ENCODE data around the gene FTO. TPM values are rescaled to one million over a fixed set of nuclear protein-coding genes. Genes with fewer than 3 reads are reported as not detected.
"Not testable (repeated sequence)": the region's sequence is repeated elsewhere in the genome, so short reads cannot be mapped to it uniquely, and the experiment has no call there.

FTO gene
- total and polyA plus RNA-seq, 5 experiments from 2014 or later = 51.2 to 91.9 (median 70.2) TPM

GRCh38 chr16:53846549-53846948 is 142.6 kb downstream of the FTO start:
- not testable (repeated sequence) for H3K9me3 Mint-ChIP-seq
- POLR2A ChIA-PET = interaction anchor here (0.6 kb wide), 2 partner anchors 28 to 49 kb away, joined by 3 to 4 read pairs; no protein-coding TSS in a partner anchor
- H3K36me3 Mint-ChIP-seq = peaks cover 0 to 40% (median 12%) of the 10 kb centered on the region in 3 donors

GRCh38 chr16:53846971-53847370 is 143.0 kb downstream of the FTO start:
- POLR2A ChIA-PET = interaction anchor here (0.6 kb wide), 1 partner anchor 49 kb away, joined by 3 read pairs; no protein-coding TSS in a partner anchor
- ATAC-seq (no peak), DNase-seq (no peak)
- no peaks in the 10 kb centered on the region for H3K27me3 Mint-ChIP-seq
- H3K4me1 Mint-ChIP-seq = peaks cover 5 to 16% (median 14%) of the 10 kb centered on the region in 4 donors
- H3K9me3 Mint-ChIP-seq = no peaks in the 10 kb centered on the region
- peaks cover 0 to 42% (median 12%) of the 10 kb centered on the region in 3 donors for H3K36me3 Mint-ChIP-seq
- no peak overlapping the region for H3K27ac Mint-ChIP-seq
- no peak overlapping the region for H3K4me3 Mint-ChIP-seq

More at GRCh38 chr16:53846549-53846948, 142.6 kb downstream of the FTO start:
- H3K4me3 Mint-ChIP-seq, H3K27me3 Mint-ChIP-seq, H3K27ac Mint-ChIP-seq, DNase-seq, ATAC-seq: not testable (repeated sequence)
- peaks cover 5 to 16% (median 14%) of the 10 kb centered on the region in 4 donors for H3K4me1 Mint-ChIP-seq

GRCh38 chr16:53848277-53848942 is 144.5 kb downstream of the FTO start:
- Mint-ChIP-seq H3K9me3 (peaks cover 0 to 2% (median 0%) of the 10 kb centered on the region in 9 donors), H3K4me3 (no peak overlapping the region), H3K27me3 (no peaks in the 10 kb centered on the region), H3K4me1 (peaks cover 5 to 16% (median 14%) of the 10 kb centered on the region in 4 donors), H3K36me3 (peaks cover 0 to 55% (median 21%) of the 10 kb centered on the region in 3 donors), H3K27ac (peak overlapping the region in 3 of 10 donors; percentile 14 to 58 (median 44))
- ATAC-seq = no peak
- DNase-seq = no peak
- POLR2A ChIA-PET = interaction anchor here (0.6 kb wide), 1 partner anchor 88 kb away, joined by 3 read pairs; no protein-coding TSS in a partner anchor

- Mint-ChIP-seq H3K36me3 (peaks cover 0 to 59% (median 26%) of the 10 kb centered on the region in 3 donors), H3K4me1 (peaks cover 5 to 16% (median 14%) of the 10 kb centered on the region in 4 donors), H3K4me3 (no peak overlapping the region), H3K27me3 (no peaks in the 10 kb centered on the region), H3K27ac (peak overlapping the region in 3 of 10 donors; percentile 29 to 44 (median 43)), H3K9me3 (peaks cover 0 to 4% (median 0%) of the 10 kb centered on the region in 9 donors)
- no peak for DNase-seq
- no peak for ATAC-seq
- POLR2A ChIA-PET = no interaction called here
Measured at GRCh38 chr16:53848950-53849349, 145.0 kb downstream of the FTO start.

GRCh38 chr16:53849585-53849984 is 145.6 kb downstream of the FTO start:
- Mint-ChIP-seq H3K4me3 (no peak overlapping the region), H3K9me3 (peaks cover 0 to 10% (median 0%) of the 10 kb centered on the region in 9 donors), H3K36me3 (peaks cover 0 to 62% (median 32%) of the 10 kb centered on the region in 3 donors), H3K27ac (peak overlapping the region in 1 of 10 donors; percentile 29), H3K27me3 (no peaks in the 10 kb centered on the region), H3K4me1 (peaks cover 5 to 16% (median 14%) of the 10 kb centered on the region in 4 donors)
- POLR2A ChIA-PET = no interaction called here
- ATAC-seq (peak in 1 of 2 donors; percentile 47), DNase-seq (no peak)

GRCh38 chr16:53849994-53850393 is 146.0 kb downstream of the FTO start:
- no peak for DNase-seq
- no peak for ATAC-seq
- H3K4me3 Mint-ChIP-seq = no peak overlapping the region
- H3K27me3 Mint-ChIP-seq = no peaks in the 10 kb centered on the region
- H3K36me3 Mint-ChIP-seq = peaks cover 0 to 60% (median 31%) of the 10 kb centered on the region in 3 donors
- no peak overlapping the region for H3K27ac Mint-ChIP-seq
- POLR2A ChIA-PET = no interaction called here
- H3K9me3 Mint-ChIP-seq = peaks cover 0 to 13% (median 0%) of the 10 kb centered on the region in 9 donors
- peaks cover 5 to 16% (median 13%) of the 10 kb centered on the region in 4 donors for H3K4me1 Mint-ChIP-seq

- H3K27ac Mint-ChIP-seq = peak overlapping the region in 1 of 10 donors; percentile 7
- no peak for ATAC-seq
- H3K27me3 Mint-ChIP-seq = no peaks in the 10 kb centered on the region
- H3K9me3 Mint-ChIP-seq = peaks cover 0 to 13% (median 0%) of the 10 kb centered on the region in 9 donors
- H3K4me3 Mint-ChIP-seq = no peak overlapping the region
- H3K4me1 Mint-ChIP-seq = peaks cover 5 to 16% (median 12%) of the 10 kb centered on the region in 4 donors
- H3K36me3 Mint-ChIP-seq = peaks cover 0 to 52% (median 42%) of the 10 kb centered on the region in 3 donors
- POLR2A ChIA-PET = no interaction called here
- no peak for DNase-seq
Measured at GRCh38 chr16:53852678-53853077, 148.7 kb downstream of the FTO start.

- H3K36me3 Mint-ChIP-seq = peaks cover 0 to 55% (median 52%) of the 10 kb centered on the region in 3 donors
- ATAC-seq (no peak), DNase-seq (no peak)
- no peak overlapping the region for H3K27ac Mint-ChIP-seq
- no peaks in the 10 kb centered on the region for H3K27me3 Mint-ChIP-seq
- H3K4me1 Mint-ChIP-seq = peaks cover 0 to 2% (median under 1%) of the 10 kb centered on the region in 4 donors
- peaks cover 0 to 13% (median 0%) of the 10 kb centered on the region in 9 donors for H3K9me3 Mint-ChIP-seq
- no peak overlapping the region for H3K4me3 Mint-ChIP-seq
- POLR2A ChIA-PET = no interaction called here
Measured at GRCh38 chr16:53855056-53855455, 151.1 kb downstream of the FTO start.

- POLR2A ChIA-PET = no interaction called here
- peaks cover 0 to 3% (median 0%) of the 10 kb centered on the region in 4 donors for H3K4me1 Mint-ChIP-seq
- ATAC-seq = no peak
Measured at GRCh38 chr16:53855511-53855910, 151.6 kb downstream of the FTO start.

GRCh38 chr16:53859995-53860540 is 156.1 kb downstream of the FTO start:
- Mint-ChIP-seq H3K4me3 (no peak overlapping the region), H3K27me3 (no peaks in the 10 kb centered on the region), H3K27ac (no peak overlapping the region), H3K4me1 (peaks cover 0 to 3% (median 0%) of the 10 kb centered on the region in 4 donors), H3K36me3 (peaks cover 0 to 50% (median 43%) of the 10 kb centered on the region in 3 donors), H3K9me3 (no peaks in the 10 kb centered on the region)
- ATAC-seq (no peak), DNase-seq (no peak)
- POLR2A ChIA-PET = no interaction called here

More at GRCh38 chr16:53855511-53855910, 151.6 kb downstream of the FTO start:
- peaks cover 0 to 58% (median 56%) of the 10 kb centered on the region in 3 donors for H3K36me3 Mint-ChIP-seq
- DNase-seq = no peak
- no peaks in the 10 kb centered on the region for H3K27me3 Mint-ChIP-seq
- H3K4me3 Mint-ChIP-seq = no peak overlapping the region
- peaks cover 0 to 13% (median 0%) of the 10 kb centered on the region in 9 donors for H3K9me3 Mint-ChIP-seq
- H3K27ac Mint-ChIP-seq = no peak overlapping the region

GRCh38 chr16:53863861-53864260 is 159.9 kb downstream of the FTO start:
- peaks cover 29 to 61% (median 56%) of the 10 kb centered on the region in 3 donors for H3K36me3 Mint-ChIP-seq
- H3K27ac Mint-ChIP-seq = no peak overlapping the region
- no peaks in the 10 kb centered on the region for H3K27me3 Mint-ChIP-seq
- ATAC-seq (no peak), DNase-seq (no peak)
- peaks cover 0 to 23% (median 12%) of the 10 kb centered on the region in 9 donors for H3K9me3 Mint-ChIP-seq
- POLR2A ChIA-PET = no interaction called here
- no peak overlapping the region for H3K4me3 Mint-ChIP-seq
- peaks cover 0 to 12% (median 6%) of the 10 kb centered on the region in 4 donors for H3K4me1 Mint-ChIP-seq

- Mint-ChIP-seq H3K9me3 (peaks cover 0 to 25% (median 15%) of the 10 kb centered on the region in 9 donors), H3K27me3 (no peaks in the 10 kb centered on the region), H3K36me3 (peaks cover 36 to 63% (median 58%) of the 10 kb centered on the region in 3 donors), H3K4me1 (peaks cover 0 to 12% (median 6%) of the 10 kb centered on the region in 4 donors), H3K27ac (peak overlapping the region in 2 of 10 donors; percentile 23 to 52), H3K4me3 (no peak overlapping the region)
- DNase-seq (no peak), ATAC-seq (no peak)
- POLR2A ChIA-PET = no interaction called here
Measured at GRCh38 chr16:53864819-53865493, 161.0 kb downstream of the FTO start.
